Hepatocyte (in vitro differentiated cells): ENCODE results near the gene MYO1A. TPM values are rescaled to one million over a fixed set of nuclear protein-coding genes. Genes with fewer than 3 reads are reported as not detected.
A peak's percentile ranks its signal among the peaks of the same experiment; 100 is the strongest.
"Not testable (repeated sequence)": the region's sequence is repeated elsewhere in the genome, so short reads cannot be mapped to it uniquely, and the experiment has no call there.

Experiments used
- DNase-seq: peaks from one replicate; pipeline ENCODE4 v3.0.0-alpha.2; 2016; ENCODE audit warnings: low spot score
- H2AFZ ChIP-seq: fragments of 200-600 bp; sonication (generic); 2 replicates; pipeline ENCODE4 v1.6.0; 2016; ENCODE audit warnings: antibody characterized with exemption, mild to moderate bottlenecking
- H3K27ac ChIP-seq: fragments of 200-600 bp; sonication (generic); 2 replicates; pipeline ENCODE4 v1.5.1; 2016; ENCODE audit warnings: mild to moderate bottlenecking
- H3K27me3 ChIP-seq: fragments of 200-600 bp; sonication (generic); 2 replicates; pipeline ENCODE4 v1.6.1; 2016
- H3K36me3 ChIP-seq: fragments of 200-600 bp; sonication (generic); replicated peaks from 2 replicates; pipeline ENCODE4 v1.5.1; 2016; ENCODE audit warnings: low read depth; ENCODE audit not compliant: insufficient read depth
- H3K4me1 ChIP-seq: fragments of 200-600 bp; sonication (generic); 2 replicates; pipeline ENCODE4 v1.5.1; 2016; ENCODE audit warnings: mild to moderate bottlenecking, moderate library complexity; ENCODE audit not compliant: insufficient read depth
- H3K4me2 ChIP-seq: fragments of 200-600 bp; sonication (generic); 2 replicates; pipeline ENCODE4 v1.6.0; 2016
- H3K4me3 ChIP-seq: fragments of 200-600 bp; sonication (generic); 2 replicates; pipeline ENCODE4 v1.5.1; 2016; ENCODE audit warnings: mild to moderate bottlenecking
- H3K79me2 ChIP-seq: fragments of 200-600 bp; sonication (generic); 2 replicates; pipeline ENCODE4 v1.6.0; 2017; ENCODE audit warnings: mild to moderate bottlenecking
- H3K9me2 ChIP-seq: fragments of 200-600 bp; sonication (generic); replicated peaks from 2 replicates; pipeline ENCODE4 v1.6.0; 2017; ENCODE audit warnings: mild to moderate bottlenecking; ENCODE audit not compliant: insufficient read depth
- H3K9me3 ChIP-seq: fragments of 200-600 bp; sonication (generic); 2 replicates; pipeline ENCODE4 v1.5.1; 2016; ENCODE audit warnings: low read depth, mild to moderate bottlenecking
- H4K20me1 ChIP-seq: fragments of 200-600 bp; sonication (generic); 2 replicates; pipeline ENCODE4 v1.6.0; 2016; ENCODE audit warnings: mild to moderate bottlenecking; ENCODE audit not compliant: insufficient read depth, poor library complexity, severe bottlenecking
- EZH2 ChIP-seq: fragments of 200-600 bp; sonication (generic); IDR thresholded peaks from 2 replicates; pipeline ENCODE4 v1.6.1; 2016; ENCODE audit warnings: antibody characterized with exemption, mild to moderate bottlenecking, borderline replicate concordance
- EZH2phosphoT487 ChIP-seq: fragments of 200-600 bp; sonication (generic); IDR thresholded peaks from one replicate; pipeline ENCODE4 v1.6.1; 2018; ENCODE audit warnings: antibody characterized with exemption, mild to moderate bottlenecking, low read depth, moderate library complexity; ENCODE audit not compliant: unreplicated experiment, severe bottlenecking
- WGBS: methylation state at CpG from one replicate; pipeline ENCODE4 v1.1.6; 2016; ENCODE audit warnings: low lambda C conversion rate; ENCODE audit errors: missing lambda C conversion rate; 5-methylcytosine and 5-hydroxymethylcytosine counted together
- polyA plus RNA-seq: library from polyadenylated mRNA; unstranded; fragments of >200 nt; fragmentation: Nextera tagmentation; extraction: Ambion mirVana; gene quantifications from 2 replicates; pipeline ENCODE4 v1.2.1, GENCODE V29; 2016
- total RNA-seq: library from RNA; depleted of rRNA; stranded (reverse); fragments of >200 nt; gene quantifications from 2 replicates; pipeline ENCODE4 v1.2.3, GENCODE V29; 2014
- TF ChIP-seq, protein P1 (sequence below): fragments of 200-600 bp; sonication (generic); IDR thresholded peaks from 2 replicates; pipeline ENCODE4 v1.5.1; 2016; ENCODE audit warnings: antibody characterized with exemption, mild to moderate bottlenecking; ENCODE audit not compliant: poor library complexity

MYO1A gene
- total and polyA plus RNA-seq, 2 experiments from 2014 or later: 23.8 to 29.2 TPM

DNA sequence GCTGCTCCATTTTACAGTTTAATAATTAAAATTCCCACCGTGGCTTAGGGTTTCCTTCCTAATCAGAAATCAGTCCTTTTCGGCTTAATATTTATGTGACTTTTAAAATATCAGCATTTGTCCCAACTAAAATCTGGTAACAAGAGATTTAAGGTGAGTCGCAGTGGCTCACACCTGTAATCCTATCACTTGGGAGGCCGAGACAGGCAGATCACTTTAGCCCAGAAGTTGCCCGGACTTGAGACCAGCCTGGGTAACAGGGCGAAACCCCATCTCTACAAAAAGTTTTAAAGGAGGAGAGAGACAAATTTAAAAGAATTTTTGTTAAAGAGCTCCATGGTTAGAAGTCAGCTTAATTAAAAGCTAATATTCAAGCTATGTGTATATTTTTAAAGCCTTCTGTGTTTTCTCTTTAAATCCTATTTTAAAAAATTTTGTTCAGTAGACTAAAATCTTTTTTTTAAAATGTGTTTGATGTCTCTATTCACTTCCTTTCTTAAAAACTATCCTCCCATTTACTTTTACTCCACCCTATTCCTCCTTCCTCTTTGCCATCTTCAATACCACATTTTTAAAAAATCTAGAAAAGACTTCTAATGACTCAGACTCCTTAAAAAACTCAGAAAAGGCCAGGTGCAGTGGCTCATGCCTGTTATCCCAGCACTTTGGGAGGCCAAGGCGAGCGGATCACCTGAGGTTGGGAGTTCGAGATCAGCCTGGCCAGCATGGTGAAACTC, 29.8 kb downstream of the MYO1A start:
- Histone ChIP-seq H3K36me3 (no peaks in the 10 kb centered on the region), H3K27me3 (no peaks in the 10 kb centered on the region), H3K4me1 (peaks cover 5% of the 10 kb centered on the region), H3K9me3 (no peaks in the 10 kb centered on the region), H3K4me3 (no peak overlapping the region), H3K9me2 (no peaks in the 10 kb centered on the region), H3K4me2 (no peak overlapping the region), H4K20me1 (no peaks in the 10 kb centered on the region), H3K79me2 (no peaks in the 10 kb centered on the region), H2AFZ (no peak overlapping the region), H3K27ac (no peak overlapping the region)
- TF ChIP-seq EZH2phosphoT487: no peak
- TF ChIP-seq EZH2: no peak
- TF ChIP-seq, protein P1, sequence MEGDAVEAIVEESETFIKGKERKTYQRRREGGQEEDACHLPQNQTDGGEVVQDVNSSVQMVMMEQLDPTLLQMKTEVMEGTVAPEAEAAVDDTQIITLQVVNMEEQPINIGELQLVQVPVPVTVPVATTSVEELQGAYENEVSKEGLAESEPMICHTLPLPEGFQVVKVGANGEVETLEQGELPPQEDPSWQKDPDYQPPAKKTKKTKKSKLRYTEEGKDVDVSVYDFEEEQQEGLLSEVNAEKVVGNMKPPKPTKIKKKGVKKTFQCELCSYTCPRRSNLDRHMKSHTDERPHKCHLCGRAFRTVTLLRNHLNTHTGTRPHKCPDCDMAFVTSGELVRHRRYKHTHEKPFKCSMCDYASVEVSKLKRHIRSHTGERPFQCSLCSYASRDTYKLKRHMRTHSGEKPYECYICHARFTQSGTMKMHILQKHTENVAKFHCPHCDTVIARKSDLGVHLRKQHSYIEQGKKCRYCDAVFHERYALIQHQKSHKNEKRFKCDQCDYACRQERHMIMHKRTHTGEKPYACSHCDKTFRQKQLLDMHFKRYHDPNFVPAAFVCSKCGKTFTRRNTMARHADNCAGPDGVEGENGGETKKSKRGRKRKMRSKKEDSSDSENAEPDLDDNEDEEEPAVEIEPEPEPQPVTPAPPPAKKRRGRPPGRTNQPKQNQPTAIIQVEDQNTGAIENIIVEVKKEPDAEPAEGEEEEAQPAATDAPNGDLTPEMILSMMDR: no peak
- no peak for DNase-seq
- 92% methylated on average over 9 of the region's 9 CpGs for WGBS

DNA sequence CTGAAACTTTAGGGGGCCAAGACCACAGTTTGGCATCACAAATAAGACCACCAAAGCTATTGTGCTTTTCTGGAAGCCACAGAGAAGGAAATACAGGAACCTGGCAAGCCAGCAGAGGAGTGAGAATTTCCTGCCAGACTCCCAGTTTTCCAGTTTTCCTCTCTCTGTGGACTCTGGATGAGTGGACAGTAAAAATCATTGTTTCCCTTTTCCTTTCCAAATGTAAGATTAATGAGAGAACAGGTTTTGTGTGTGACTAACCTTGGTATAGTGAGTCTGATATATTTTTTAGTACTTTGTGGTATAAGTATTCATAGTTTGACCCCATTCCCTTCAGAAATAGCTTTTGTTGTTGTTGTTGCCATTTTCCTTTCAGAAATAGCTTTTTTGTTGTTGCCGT, 31.0 kb downstream of the MYO1A start:
- H3K27ac ChIP-seq: peak overlapping the region; percentile 77
- TF ChIP-seq EZH2phosphoT487: no peak
- H3K4me3 ChIP-seq: no peak overlapping the region
- H2AFZ ChIP-seq: no peak overlapping the region
- no peaks in the 10 kb centered on the region for H3K27me3 ChIP-seq
- WGBS: 95% methylated on average over 1 of the region's 1 CpG
- no peaks in the 10 kb centered on the region for H4K20me1 ChIP-seq
- no peaks in the 10 kb centered on the region for H3K9me2 ChIP-seq
- peaks cover 5% of the 10 kb centered on the region for H3K4me1 ChIP-seq
- no peaks in the 10 kb centered on the region for H3K79me2 ChIP-seq
- no peak overlapping the region for H3K4me2 ChIP-seq
- no peak for DNase-seq
- H3K36me3 ChIP-seq: no peaks in the 10 kb centered on the region
- H3K9me3 ChIP-seq: no peaks in the 10 kb centered on the region

DNA sequence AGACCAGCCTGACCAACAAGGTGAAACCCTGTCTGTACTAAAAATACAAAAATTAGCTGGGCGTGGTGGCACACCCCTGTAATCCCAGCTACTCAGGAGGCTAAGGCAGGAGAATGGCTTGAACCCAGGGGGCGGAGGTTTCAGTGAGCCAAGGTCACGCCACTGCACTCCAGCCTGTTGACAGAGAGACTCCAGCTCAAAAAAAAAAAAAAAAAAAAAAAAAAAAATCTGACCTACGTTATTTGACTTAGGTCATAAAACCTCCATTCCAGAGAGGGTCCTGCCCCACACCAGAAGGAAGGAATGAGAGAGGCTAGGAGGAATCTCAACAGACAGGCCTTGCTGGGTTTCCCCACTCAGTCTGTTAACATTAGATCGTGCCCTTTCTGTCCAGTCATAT, 31.6 kb downstream of the MYO1A start:
- peak overlapping the region; percentile 77 for H3K27ac ChIP-seq
- not testable (repeated sequence) for H3K36me3 ChIP-seq, H3K27me3 ChIP-seq, H3K9me2 ChIP-seq, H4K20me1 ChIP-seq, H3K4me1 ChIP-seq, DNase-seq, H3K4me3 ChIP-seq, H3K79me2 ChIP-seq, H3K4me2 ChIP-seq, H3K9me3 ChIP-seq, H2AFZ ChIP-seq
- WGBS: 63% methylated on average over 4 of the region's 5 CpGs

DNA sequence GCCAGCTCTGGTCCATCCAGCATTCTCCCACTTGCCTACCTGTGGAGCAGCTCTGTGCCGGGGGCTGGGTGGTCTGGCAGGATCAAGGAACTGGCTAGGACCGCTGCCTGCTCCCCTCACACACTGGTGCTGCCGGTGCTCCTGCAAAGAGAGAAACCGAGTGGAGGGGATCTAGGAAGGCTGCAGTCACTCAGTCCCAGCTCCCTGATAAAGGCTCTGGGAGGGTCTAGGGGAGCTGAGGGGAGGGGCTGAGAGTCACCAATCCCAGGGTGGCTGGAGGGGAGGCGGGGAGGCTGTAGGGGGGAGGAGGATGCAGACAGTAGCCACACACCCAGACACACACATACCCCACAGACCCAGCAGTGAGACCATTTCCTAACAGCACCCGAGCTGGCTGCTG, 33.6 kb downstream of the MYO1A start, which contains the start of gene TAC3:
TSS of gene TAC3 (minus strand) at position 182 of the 400 bp plus-strand sequence. CDS start 732 bp downstream, outside the sequence.
- no peak within 1 kb of the TSS for H3K27ac ChIP-seq
- H3K4me3 ChIP-seq: no peak within 1 kb of the TSS
- no peak for DNase-seq
- H3K4me2 ChIP-seq: peak within 1 kb of the TSS; percentile 53
- no peak within 1 kb of the TSS for H2AFZ ChIP-seq
- WGBS: 23% methylated on average over 6 of the region's 6 CpGs
- H3K9me3 ChIP-seq: no peaks in the 10 kb centered on the region
- TF ChIP-seq EZH2 (no peak), EZH2phosphoT487 (no peak)
- TF ChIP-seq, protein P1: no peak
- no peaks in the 10 kb centered on the region for H3K36me3 ChIP-seq
- no peaks in the 10 kb centered on the region for H3K27me3 ChIP-seq
- no peaks in the 10 kb centered on the region for H3K79me2 ChIP-seq
- no peaks in the 10 kb centered on the region for H3K9me2 ChIP-seq
- H3K4me1 ChIP-seq: peaks cover 5% of the 10 kb centered on the region
- no peaks in the 10 kb centered on the region for H4K20me1 ChIP-seq
